HG02885 (cell line): ENCODE results near the gene AIFM3.

Experiments
- ATAC-seq: cut with Tn5 transposase; IDR thresholded peaks from one replicate; pipeline ENCODE4 v1.9.1; 2021; ENCODE audit warnings: mild to moderate bottlenecking; ENCODE audit not compliant: unreplicated experiment, poor library complexity

AIFM3 gene

DNA sequence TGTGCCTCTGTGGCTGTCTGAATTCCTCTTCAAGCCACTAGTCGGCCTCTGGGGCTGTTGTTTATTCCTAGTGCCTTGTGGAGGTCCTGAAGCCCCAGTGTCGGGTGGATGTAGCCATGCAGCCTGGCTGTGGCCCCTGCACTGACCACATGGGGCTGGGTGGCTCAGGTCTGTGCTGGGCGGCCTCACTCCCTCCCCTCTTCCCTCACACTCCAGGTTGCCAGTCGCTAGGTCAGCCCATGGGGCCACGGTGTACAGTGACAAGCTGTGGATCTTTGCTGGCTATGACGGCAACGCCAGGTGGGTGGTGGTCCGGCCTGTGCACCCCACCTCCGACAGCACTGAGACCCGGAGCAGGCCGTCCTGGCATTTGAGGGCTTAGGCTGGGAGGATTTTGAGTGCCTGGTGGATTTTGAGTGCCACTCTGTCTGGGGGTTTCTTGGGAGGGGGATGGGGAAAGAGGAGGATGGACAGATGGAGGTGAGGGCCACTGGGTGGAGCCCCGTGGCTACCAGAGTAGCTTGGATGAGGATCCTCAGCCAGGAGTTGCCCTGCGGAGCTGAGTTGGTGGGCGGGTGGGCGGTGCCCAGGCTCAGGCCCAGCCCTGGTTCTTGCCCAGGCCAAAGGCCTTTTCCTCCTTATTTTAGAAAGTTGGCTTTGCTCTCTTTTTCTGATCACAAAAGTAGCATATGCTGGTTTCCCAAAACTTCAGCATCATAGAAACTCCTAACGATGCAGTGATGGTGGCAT is 21.7 kb downstream of the AIFM3 start:
- no peak for ATAC-seq

DNA sequence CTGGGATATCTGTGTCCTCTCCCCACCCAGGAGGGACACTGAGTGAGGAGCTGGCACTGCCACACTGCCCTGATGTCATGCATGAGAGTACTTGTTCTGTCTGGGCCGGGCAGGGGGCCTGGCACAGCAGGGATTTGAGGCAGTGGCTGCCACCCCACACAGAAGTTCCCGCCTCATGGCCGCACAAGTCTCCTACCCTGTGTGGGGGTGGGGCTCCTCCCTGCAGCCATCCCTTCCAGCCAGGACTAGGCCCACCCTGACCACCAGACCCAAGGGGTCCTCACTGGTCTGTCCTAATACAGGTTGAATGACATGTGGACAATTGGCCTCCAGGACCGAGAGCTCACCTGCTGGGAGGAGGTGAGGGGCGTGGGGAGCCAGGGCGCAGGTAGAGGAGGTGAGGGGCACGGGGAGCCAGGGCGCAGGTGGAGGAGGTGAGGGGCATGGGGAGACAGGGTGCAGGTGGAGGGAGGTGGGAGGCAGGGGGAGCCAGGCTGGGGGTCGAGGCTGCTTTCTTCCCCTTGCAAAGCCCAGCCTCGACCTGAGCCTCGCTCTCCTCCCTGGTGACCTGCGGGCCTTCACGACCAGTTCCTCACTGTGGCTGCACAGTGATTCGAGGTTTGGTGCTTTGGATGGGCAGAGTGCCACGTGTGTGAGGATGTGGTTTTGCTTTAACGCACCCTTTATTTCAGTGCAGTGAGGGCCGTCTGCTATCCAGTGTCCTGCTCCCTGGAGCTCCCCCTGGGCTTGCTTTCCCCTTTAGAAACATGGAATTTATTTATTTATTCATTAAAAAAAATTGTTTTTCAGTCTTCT is 22.5 kb downstream of the AIFM3 start:
- ATAC-seq = no peak

- ATAC-seq = no peak
Measured at GRCh38 chr22:20990184-20991180, 23.4 kb downstream of the AIFM3 start.

DNA sequence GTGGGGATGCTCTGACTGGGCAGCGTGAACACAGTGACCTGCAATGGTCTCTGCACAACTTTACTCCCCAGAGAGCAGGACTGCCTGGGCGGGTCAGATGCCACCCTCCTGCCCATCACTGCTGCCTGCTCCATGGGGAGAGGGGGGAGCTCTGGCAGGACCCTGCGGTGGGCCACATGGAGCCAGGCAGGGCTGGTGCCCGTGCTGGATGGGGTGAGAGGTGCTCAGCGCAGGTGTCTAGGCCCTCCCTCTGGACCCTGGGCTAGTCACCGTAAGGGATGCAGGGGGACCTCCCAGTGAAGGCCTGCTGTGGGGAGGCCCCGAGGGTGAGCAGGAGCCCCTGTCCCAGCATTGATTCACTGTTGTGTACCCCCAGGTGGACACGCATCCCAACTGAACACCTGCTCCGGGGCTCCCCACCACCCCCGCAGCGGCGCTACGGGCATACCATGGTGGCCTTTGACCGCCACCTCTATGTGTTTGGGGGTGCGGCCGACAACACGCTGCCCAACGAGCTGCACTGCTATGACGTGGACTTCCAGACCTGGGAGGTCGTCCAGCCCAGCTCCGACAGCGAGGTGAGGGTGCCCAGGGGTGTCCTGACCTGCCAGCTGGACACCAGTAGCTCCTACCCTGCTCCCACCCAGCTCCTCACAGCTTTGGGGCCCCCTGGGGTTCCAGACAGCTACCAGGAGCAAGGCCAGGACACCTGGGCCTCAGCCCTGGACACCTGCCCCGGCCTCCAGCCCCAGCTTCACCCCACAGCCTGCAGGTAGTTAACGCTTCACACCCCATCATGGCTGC is 24.4 kb downstream of the AIFM3 start:
- no peak for ATAC-seq

GRCh38 chr22:20992056-20992442 is 25.0 kb downstream of the AIFM3 start:
- ATAC-seq = no peak

GRCh38 chr22:20992456-20993303 is 25.6 kb downstream of the AIFM3 start:
- no peak for ATAC-seq

- no peak for ATAC-seq
Measured at GRCh38 chr22:20993304-20994127, 26.5 kb downstream of the AIFM3 start.

- no peak for ATAC-seq
Measured at GRCh38 chr22:20994128-20994901, 27.3 kb downstream of the AIFM3 start.

GRCh38 chr22:20994902-20995241 is 27.8 kb downstream of the AIFM3 start:
- ATAC-seq = no peak

DNA sequence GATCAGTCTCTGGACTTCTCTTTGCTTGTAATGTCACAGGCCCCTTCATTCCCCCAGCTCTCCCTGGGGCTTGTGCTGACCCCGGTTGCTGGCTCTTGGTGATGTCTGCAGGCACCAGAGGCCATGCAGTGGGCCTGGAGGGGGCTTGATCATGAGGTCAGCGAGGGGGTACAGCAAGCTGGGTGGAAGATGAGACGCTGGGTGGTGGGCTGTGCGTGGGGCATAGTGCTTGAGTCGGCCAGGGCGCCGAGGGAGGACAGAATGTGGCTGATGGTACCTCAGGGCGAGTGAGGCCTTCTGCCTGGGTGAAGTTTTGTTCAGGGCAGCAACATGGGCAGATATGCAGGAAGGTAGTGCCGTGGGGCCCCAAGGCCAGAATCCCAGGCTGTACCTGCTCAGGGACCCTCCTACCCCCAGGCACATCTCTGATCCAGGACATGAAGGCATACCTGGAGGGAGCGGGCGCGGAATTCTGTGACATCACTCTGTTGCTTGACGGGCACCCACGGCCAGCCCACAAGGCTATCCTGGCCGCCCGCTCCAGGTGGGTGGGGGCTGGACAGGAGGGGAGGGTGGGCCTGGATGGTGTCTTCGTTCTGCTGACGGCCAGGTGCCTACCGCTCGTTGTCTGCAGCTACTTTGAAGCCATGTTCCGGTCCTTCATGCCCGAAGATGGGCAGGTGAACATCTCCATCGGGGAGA is 28.4 kb downstream of the AIFM3 start:
- ATAC-seq = no peak

- no peak for ATAC-seq
Measured at GRCh38 chr22:20996031-20996410, 29.0 kb downstream of the AIFM3 start.

DNA sequence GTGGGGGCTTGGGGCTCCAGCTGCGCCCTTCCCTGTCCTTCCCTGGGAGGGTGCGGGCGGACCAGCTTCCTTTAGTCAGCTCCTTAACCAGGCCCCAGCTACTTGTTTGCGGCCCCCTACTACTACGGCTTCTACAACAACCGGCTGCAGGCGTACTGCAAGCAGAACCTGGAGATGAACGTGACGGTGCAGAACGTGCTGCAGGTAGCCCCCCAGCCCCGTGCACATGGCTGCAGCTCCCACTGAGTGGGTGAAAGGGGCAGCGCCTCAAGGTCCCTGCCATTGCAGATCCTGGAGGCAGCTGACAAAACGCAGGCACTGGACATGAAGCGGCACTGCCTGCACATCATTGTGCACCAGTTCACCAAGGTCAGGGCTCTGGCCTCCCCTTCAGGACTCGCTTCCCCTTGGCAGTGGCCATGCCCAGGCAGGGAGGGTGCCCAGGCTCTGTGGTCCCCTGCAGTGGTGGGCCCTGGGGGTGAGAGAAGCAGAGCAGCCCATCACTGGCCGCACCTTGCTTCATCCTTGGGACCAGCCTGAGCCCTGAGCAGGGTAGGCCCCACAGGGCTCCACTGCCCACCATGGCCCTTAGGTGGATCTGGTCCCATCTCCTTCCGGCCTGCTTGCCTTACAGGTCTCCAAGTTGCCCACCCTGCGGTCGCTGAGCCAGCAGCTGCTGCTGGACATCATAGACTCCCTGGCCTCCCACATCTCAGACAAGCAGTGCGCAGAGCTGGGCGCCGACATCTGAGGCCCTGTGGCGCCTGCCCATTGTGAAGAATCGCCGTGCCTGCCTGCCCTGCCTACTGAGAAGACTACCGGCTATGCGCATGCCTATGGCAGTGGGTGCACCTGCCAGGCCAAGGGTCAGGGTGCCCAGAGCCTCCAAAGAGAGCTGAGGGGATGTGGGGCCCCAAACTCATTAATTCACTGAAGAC is 29.8 kb downstream of the AIFM3 start:
- ATAC-seq = no peak

DNA sequence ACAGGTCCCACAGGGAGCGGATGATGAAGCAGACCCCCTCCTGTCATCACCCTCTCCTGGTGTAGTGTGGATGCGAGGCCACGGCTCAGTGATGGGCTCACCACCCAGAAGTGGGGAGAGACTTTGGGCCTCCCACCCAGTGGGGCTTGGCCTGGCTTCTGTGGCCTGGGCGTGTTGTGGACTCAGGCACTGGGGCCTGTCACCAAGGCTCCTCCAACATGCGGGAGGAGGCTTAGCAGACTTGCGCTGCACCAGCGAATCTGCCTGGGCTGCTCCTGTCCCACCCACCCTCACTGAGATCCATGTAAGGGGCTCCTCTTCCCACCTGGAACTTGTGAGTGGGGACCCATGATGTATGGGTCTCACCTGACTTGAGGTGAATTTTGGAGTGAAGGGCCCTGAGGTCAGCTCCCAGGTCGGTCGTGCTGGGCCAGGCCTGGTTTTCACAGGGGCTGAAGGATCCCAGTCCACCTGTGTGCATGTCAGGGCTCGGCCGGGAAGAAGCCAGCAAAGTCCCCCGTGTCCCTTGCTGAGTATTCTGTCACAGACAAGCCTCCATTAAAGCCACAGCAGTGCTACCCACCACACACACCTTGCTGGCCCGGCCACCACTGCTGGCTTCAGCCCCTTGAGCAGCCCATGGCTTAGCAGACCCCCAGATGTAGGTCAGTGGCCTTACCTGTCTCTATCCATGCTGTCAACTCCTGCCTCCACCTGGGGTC is 30.6 kb downstream of the AIFM3 start:
- no peak for ATAC-seq

GRCh38 chr22:20998411-20999336 is 31.6 kb downstream of the AIFM3 start:
- no peak for ATAC-seq
